Measurements from ENCODE around the gene VAMP8. TPM values are rescaled to one million over a fixed set of nuclear protein-coding genes. Genes with fewer than 3 reads are reported as not detected.

Gene VAMP8
- total and polyA plus RNA-seq, 11 donors: 5.4 to 103 (median 11.9) TPM

DNA sequence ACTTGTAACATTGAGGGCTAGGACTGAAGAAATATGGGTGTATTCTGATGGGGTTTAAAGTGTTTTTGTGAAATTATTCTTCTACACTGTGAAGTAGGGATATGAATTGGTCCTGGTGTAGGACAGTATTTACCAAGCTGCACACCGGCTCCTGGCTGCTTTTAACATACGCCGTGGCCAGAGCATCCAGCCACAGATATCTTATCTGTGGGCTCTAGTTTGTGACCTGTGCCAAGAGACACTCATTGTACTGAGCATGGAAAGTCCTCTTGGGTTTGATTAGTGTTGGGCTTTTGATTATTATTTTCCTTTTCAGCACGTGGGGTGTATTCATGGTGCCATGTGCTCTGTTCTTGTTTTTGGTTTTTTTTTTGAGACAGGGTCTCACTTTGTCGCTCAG lies 46.6 kb downstream of the VAMP8 start:
- Histone ChIP-seq H3K36me3 (peaks cover 0 to 100% (median 98%) of the 10 kb centered on the region in 9 donors), H3K4me1 (peaks cover 0 to 19% (median 6%) of the 10 kb centered on the region in 12 donors), H3K4me3 (no peak overlapping the region), H3K27ac (peak overlapping the region in 3 of 12 donors; percentile 11 to 52 (median 12)), H3K27me3 (no peaks in the 10 kb centered on the region), H3K9me3 (no peaks in the 10 kb centered on the region)
- TF ChIP-seq CTCF (IDR thresholded peaks at IDR 0.05) (no peak), POLR2A (IDR thresholded peaks at IDR 0.05) (no peak)
- peak in 1 of 5 donors; percentile 54 for DNase-seq
- 44 to 49% (median 44%) methylated on average over 5 of the region's 5 CpGs for WGBS, 4 donors
- intact Hi-C loops (cut with DNase I): no loop called here
- ATAC-seq: peak; percentile 85 to 93 (median 88)

DNA sequence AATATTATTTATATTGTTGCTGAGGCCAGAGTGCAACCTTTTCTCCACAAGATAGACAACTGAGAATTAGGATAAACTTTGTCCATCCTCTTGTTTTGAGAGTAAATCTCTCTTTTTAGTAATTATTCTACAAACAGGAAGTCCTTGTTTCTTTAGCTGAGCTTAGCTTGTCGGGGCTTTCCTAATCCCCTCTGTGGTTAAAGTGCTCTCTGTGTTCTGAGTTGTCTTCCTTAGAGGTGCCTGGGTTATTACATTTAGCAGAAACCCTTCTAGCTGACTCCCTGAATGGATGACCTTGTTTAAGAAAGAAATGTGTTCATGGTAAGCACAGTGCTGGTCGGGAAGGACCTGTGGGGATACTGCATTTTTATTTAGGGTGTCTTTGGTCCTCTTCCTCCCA lies 51.3 kb downstream of the VAMP8 start:
- intact Hi-C loops (cut with DNase I): no loop called here
- DNase-seq: no peak
- ATAC-seq: no peak
- no peaks in the 10 kb centered on the region for H3K9me3 ChIP-seq
- 69 to 80% (median 74%) methylated on average over 2 of the region's 2 CpGs for WGBS, 4 donors
- no peaks in the 10 kb centered on the region for H3K27me3 ChIP-seq
- H3K4me3 ChIP-seq: no peak overlapping the region
- peaks cover 2 to 100% (median 98%) of the 10 kb centered on the region in 9 donors for H3K36me3 ChIP-seq
- no peak overlapping the region for H3K27ac ChIP-seq
- no peak for TF ChIP-seq POLR2A (IDR thresholded peaks at IDR 0.05)
- no peak for TF ChIP-seq CTCF (IDR thresholded peaks at IDR 0.05)
- peaks cover 0 to 14% (median 6%) of the 10 kb centered on the region in 12 donors for H3K4me1 ChIP-seq

- peaks cover 0 to 8% (median 0%) of the 10 kb centered on the region in 12 donors for H3K4me1 ChIP-seq
- intact Hi-C loops (cut with DNase I): loop anchor here in 2 of 10 donors (10.0 kb wide), 2 partner anchors 183 to 453 kb away; no protein-coding TSS in a partner anchor
- DNase-seq (no peak), ATAC-seq (no peak)
- no peak overlapping the region for H3K4me3 ChIP-seq
- no peak for TF ChIP-seq CTCF (IDR thresholded peaks at IDR 0.05)
- no peak for TF ChIP-seq POLR2A (IDR thresholded peaks at IDR 0.05)
- H3K36me3 ChIP-seq: peaks cover 5 to 98% (median 95%) of the 10 kb centered on the region in 9 donors
- WGBS, 4 donors: 90 to 93% (median 90%) methylated on average over 3 of the region's 3 CpGs
- H3K9me3 ChIP-seq: no peaks in the 10 kb centered on the region
- H3K27ac ChIP-seq: no peak overlapping the region
- no peaks in the 10 kb centered on the region for H3K27me3 ChIP-seq
These were observed 53.9 kb downstream of the VAMP8 start for GRCh38 chr2:85631316-85631715.

Other genes starting within 250 kb of the VAMP8 start
- gene TGOLN2, start 249.6 kb upstream of the VAMP8 start, total RNA-seq: 100 to 1,000 TPM in 2 of 9 donors, 10 to 100 TPM in 7; 70.7 to 130 (median 83.5) TPM
- 10 to 100 TPM; 15.5 to 57.3 TPM for gene TGOLN2, start 249.6 kb upstream of the VAMP8 start, polyA plus RNA-seq
- gene RETSAT, start 223.1 kb upstream of the VAMP8 start, total RNA-seq: 10 to 100 TPM; 27.5 to 74.9 (median 50.9) TPM
- gene RETSAT, start 223.1 kb upstream of the VAMP8 start, polyA plus RNA-seq: 10 to 100 TPM; 22.5 to 36.3 TPM
- gene ELMOD3, start 222.8 kb upstream of the VAMP8 start, total RNA-seq: 10 to 100 TPM in 4 of 9 donors, 1 to 10 TPM in 5; 6.0 to 18.0 (median 9.5) TPM
- gene ELMOD3, start 222.8 kb upstream of the VAMP8 start, polyA plus RNA-seq: 10 to 100 TPM; 10.2 to 12.5 TPM
- gene CAPG, start 167.2 kb upstream of the VAMP8 start, total RNA-seq: 10 to 100 TPM in 3 of 9 donors, 1 to 10 TPM in 6; 2.8 to 91.6 (median 4.5) TPM
- gene CAPG, start 167.2 kb upstream of the VAMP8 start, polyA plus RNA-seq: 10 to 100 TPM in 1 of 2 donors, 1 to 10 TPM in 1; 2.9 to 15.6 TPM
- not detected for gene SH2D6, start 158.9 kb upstream of the VAMP8 start, total RNA-seq
- gene SH2D6, start 158.9 kb upstream of the VAMP8 start, polyA plus RNA-seq: not detected
- 100 to 1,000 TPM in 7 of 9 donors, 10 to 100 TPM in 2; 66.0 to 218 (median 128) TPM for gene MAT2A, start 38.4 kb upstream of the VAMP8 start, total RNA-seq
- 100 to 1,000 TPM in 1 of 2 donors, 10 to 100 TPM in 1; 72.3 to 131 TPM for gene MAT2A, start 38.4 kb upstream of the VAMP8 start, polyA plus RNA-seq
- 10 to 100 TPM; 13.2 to 30.7 (median 20.8) TPM for gene GGCX, start 16.1 kb upstream of the VAMP8 start, total RNA-seq
- 10 to 100 TPM; 12.6 to 28.7 TPM for gene GGCX, start 16.1 kb upstream of the VAMP8 start, polyA plus RNA-seq
- gene VAMP5, start 6.8 kb downstream of the VAMP8 start, total RNA-seq: 100 to 1,000 TPM in 1 of 9 donors, 10 to 100 TPM in 8; 21.0 to 186 (median 36.6) TPM
- gene VAMP5, start 6.8 kb downstream of the VAMP8 start, polyA plus RNA-seq: 10 to 100 TPM; 65.4 to 81.9 TPM
- gene RNF181, start 18.2 kb downstream of the VAMP8 start, total RNA-seq: 100 to 1,000 TPM in 4 of 9 donors, 10 to 100 TPM in 5; 77.7 to 208 (median 92.0) TPM
- gene RNF181, start 18.2 kb downstream of the VAMP8 start, polyA plus RNA-seq: 100 to 1,000 TPM; 165 to 235 TPM
- 10 to 100 TPM in 5 of 9 donors, 1 to 10 TPM in 4; 6.4 to 20.8 (median 11.5) TPM for gene TMEM150A, start 25.1 kb downstream of the VAMP8 start, total RNA-seq
- 10 to 100 TPM; 10.5 to 14.1 TPM for gene TMEM150A, start 25.1 kb downstream of the VAMP8 start, polyA plus RNA-seq
- gene C2orf68, start 34.5 kb downstream of the VAMP8 start, total RNA-seq: 10 to 100 TPM; 12.0 to 38.2 (median 29.1) TPM
- gene C2orf68, start 34.5 kb downstream of the VAMP8 start, polyA plus RNA-seq: 10 to 100 TPM; 14.3 to 37.3 TPM
- 10 to 100 TPM; 26.0 to 55.6 (median 30.5) TPM for gene USP39, start 38.6 kb downstream of the VAMP8 start, total RNA-seq
- 10 to 100 TPM; 24.3 to 47.1 TPM for gene USP39, start 38.6 kb downstream of the VAMP8 start, polyA plus RNA-seq
- gene SFTPB, start 90.6 kb downstream of the VAMP8 start, total RNA-seq: under 1 TPM in 1 of 9 donors, not detected in 8; 0.23 TPM
- gene SFTPB, start 90.6 kb downstream of the VAMP8 start, polyA plus RNA-seq: under 1 TPM in 1 of 2 donors, not detected in 1; 0.83 TPM
- 10 to 100 TPM in 1 of 9 donors, 1 to 10 TPM in 4, under 1 TPM in 2, not detected in 2; 0.29 to 47.1 (median 2.1) TPM for gene GNLY, start 116.8 kb downstream of the VAMP8 start, total RNA-seq
- 1 to 10 TPM; 1.3 to 2.3 TPM for gene GNLY, start 116.8 kb downstream of the VAMP8 start, polyA plus RNA-seq
- gene ATOH8, start 176.4 kb downstream of the VAMP8 start, total RNA-seq: 100 to 1,000 TPM in 1 of 9 donors, 10 to 100 TPM in 8; 11.8 to 103 (median 18.5) TPM
- gene ATOH8, start 176.4 kb downstream of the VAMP8 start, polyA plus RNA-seq: 10 to 100 TPM; 22.9 to 37.9 TPM

All from heart left ventricle (tissue), 16 donors.